Measurements from ENCODE around the gene AP1G2.
"Not testable (repeated sequence)": the region's sequence is repeated elsewhere in the genome, so short reads cannot be mapped to it uniquely, and the experiment has no call there.

Gene AP1G2

DNA sequence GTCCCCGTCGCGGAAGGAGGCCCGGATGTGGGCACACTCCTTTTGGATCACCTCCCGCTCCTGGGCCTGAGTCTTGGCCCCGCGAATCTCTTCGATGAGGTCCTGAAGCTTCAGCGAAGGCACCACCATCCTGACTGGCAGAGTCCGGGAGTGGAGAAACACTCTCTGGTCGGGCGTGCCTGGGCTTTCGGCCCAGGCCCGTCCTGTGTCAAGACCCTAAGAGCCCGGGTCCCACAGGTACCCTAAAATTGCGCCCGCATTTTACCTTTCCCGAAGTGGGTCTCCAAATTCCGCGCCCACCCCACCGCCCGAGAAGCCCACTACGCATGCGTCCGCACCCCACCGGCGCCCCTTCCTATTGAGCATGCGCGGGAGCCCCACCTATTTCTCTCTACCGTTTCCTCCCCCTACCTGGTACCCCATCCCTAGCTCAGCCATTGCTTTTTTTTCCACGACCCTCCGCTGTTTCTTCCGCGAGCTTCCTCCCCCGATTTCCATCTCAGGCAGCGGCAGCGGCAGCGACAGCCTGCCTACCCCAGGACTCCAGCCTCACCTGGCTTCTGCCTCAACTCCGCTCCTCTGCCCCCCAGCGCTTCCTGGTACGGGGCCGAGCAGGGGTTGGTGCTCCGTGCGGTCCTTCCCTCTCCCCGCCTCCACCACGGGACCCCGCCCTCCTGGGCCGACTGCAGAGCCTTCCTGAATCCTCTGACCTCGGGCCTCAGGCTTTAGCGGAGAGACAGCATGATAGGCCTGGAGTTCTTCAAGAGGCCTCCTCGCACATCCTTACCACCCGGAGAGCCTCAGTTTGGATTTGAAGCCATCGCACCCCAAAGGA, at the start of gene AP1G2:
AP1G2 (minus strand) TSS at position 606 of the 835 bp plus-strand sequence; CDS start at position 129, 477 bp downstream.
- no peak for FAIRE-seq

DNA sequence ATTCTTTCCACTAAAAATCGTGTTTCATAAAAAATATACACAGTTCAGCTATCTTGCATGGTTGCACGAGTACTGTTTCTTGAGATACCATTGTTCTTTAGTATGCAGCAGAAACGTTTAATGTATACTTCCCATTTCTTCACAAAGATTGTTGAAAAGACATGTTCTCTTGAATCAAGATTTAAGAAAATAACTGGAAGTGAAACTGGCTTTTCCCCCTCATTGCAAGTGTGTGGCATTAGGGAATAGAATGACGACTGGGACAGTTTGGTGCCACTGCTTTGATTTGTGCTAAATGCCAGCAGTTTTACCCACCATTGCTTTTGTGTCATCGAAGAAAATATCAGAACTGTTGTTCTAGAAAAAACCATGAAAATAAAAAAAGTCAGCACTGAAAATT, 48.3 kb upstream of the AP1G2 start:
- no peak for FAIRE-seq

DNA sequence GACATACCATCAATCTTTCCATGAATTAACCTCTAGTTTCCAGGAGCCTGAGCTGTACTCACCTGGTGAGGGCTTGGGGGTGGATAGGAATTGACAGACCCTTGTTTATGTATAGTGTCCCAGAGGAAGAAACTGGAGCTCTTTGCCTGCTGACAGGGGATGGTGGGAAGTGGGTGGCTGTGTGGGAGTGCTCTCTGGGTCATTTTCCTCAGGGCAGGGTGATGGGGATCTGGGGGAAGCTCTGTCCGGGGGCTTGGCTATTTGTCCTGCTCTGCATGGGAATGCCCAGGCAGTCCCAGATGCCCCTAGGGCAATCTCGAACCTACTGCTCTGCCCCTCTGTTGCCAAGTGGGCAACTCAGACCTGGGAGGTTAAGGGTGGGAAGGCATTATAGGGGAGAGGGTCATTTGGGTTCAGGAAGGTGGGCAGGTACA, 46.8 kb upstream of the AP1G2 start:
- no peak for FAIRE-seq

GRCh38 chr14:23613242-23614070, 45.9 kb upstream of the AP1G2 start:
- no peak for FAIRE-seq

- no peak for FAIRE-seq
These were observed 45.2 kb upstream of the AP1G2 start for GRCh38 chr14:23612802-23613201.

GRCh38 chr14:23612354-23612732, 44.8 kb upstream of the AP1G2 start:
- FAIRE-seq = no peak

DNA sequence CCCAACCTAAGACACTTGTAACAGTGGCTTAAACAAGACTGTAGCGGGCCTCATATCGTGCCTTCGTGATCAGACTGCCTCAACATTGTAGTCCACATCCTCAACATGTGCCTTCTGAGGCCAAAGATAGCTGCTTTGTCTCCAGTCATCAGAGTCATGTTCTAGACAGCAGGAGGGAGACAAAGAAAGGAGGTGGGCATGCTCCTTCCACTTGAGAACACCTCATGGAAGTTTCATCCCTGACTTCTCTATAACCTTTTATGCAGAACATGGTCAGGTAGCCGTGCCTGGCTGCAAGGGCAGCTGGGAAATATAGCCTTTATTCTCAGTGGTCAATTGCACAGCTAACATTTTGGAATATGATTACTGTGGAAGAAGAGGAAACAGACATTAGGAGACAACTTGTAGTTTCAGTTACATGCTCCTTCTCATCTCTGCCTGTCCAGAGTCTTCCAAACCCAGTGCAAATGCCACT, 43.3 kb upstream of the AP1G2 start:
- no peak for FAIRE-seq

DNA sequence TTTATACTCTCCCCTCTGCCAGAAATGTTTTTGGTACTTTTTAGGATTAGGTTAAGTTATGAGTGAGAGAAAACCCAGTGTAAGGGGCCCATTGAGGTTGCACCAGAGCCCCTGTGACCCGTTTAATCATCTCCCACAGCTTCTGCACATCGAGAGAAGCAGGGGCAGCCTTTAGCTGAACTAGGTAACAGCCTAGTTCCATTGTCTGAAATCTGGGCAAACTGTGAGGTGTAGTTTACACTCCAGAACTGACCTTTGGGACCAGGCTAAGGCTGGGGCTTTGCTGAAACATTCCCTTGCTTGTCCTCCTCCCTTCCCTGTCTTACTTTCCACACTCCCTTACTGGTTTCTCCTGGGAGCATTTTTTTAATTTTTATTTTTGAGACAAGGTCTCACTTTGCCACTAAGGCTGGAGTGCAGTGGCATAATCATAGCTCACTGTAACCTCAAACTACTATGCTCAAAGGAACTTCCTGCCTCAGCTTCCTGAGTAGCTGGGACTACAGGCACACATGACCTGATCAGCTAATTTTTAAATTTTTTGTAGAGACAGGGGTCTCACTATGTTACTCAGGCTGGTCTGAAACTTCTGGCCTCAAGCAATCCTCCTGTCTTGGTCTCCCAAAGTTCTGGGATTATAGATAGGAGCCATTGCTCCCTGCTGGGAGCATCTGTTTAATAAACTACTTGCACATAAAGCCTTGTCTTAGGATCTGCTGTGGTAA, 42.7 kb upstream of the AP1G2 start:
- no peak for FAIRE-seq

- not testable (repeated sequence) for FAIRE-seq
These were observed 42.0 kb upstream of the AP1G2 start for GRCh38 chr14:23609411-23610089.

DNA sequence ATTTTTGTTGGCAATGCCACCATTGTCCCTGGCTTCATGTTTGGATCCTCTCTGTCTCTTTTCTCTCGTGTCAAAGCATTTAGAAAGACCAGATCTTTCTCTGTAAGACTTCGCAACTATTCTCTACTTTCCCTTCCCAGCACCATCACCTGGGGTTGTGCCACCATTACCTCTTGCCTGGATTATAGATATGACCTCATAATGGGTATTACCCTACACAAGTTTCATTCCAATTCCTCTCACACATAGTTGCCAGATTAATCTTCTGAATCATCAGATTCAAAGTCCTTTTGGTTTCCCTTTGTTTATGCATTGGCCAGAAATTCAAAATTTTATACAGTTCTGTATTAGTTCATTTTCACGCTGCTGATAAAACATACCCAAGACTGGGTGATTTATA, 41.4 kb upstream of the AP1G2 start:
- no peak for FAIRE-seq

GRCh38 chr14:23608454-23608853, 40.9 kb upstream of the AP1G2 start:
- FAIRE-seq = no peak

- FAIRE-seq = no peak
These were observed 38.5 kb upstream of the AP1G2 start for GRCh38 chr14:23605931-23606585.

DNA sequence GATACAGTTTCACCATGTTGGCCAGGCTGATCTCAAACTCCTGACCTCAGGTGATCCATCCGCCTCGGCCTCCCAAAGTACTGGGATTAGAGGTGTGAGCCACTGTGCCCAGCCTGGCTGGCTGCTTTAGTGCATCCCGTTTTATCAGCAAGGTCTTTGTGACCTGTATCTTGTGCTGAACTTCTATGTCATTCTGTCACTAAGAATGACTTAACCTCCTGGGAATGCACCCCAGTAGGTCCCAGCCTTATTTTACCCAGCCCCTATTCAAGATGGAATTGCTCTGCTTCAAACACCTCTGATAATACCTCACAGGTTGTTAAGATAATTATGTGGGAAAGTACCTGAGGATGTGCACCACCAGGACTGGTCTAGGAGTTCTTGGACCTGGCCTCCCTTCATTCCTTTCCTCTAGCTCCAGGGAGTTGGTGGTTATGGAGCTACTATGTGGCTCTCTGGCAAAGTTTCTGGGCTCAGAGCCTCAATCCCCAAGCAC, 37.1 kb upstream of the AP1G2 start:
- no peak for FAIRE-seq

GRCh38 chr14:23604148-23604547, 36.6 kb upstream of the AP1G2 start:
- no peak for FAIRE-seq

GRCh38 chr14:23603103-23603502, 35.5 kb upstream of the AP1G2 start:
- no peak for FAIRE-seq

GRCh38 chr14:23602181-23603095, 34.8 kb upstream of the AP1G2 start:
- FAIRE-seq = no peak

DNA sequence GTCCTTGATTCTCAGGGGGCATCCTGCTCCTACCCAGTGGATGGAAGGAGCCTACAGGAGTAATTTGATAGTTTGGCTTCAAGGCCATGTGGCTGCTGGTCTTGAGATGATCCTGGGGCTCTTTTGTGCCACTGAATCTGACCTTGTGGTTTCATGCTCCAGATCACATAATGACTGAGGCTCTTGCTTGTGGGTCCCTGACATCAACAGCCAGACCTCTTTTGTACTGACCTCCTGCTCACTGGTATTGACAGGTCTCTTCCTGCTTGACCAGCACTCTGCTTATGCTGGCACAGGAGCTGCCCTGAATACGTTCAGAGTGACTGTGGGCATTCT, 34.2 kb upstream of the AP1G2 start:
- FAIRE-seq = no peak

DNA sequence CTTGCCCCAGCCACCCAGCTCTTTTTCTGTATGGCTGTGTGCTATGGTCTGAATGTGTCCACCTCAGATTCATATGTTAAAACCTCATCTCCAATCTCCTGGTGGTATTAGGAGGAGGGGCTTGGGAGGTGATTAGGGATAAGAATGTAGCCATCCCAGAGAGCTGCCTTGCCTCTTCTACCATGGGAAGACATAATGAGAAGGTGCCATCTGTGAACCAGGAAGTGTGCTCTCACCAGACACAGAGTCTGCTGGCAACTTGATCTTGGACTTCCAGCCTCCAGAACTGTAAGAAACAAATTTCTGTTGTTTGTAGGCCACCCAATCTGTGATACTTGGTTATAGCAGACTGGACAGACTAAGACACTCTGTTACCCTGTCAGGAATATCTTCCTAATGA, 33.8 kb upstream of the AP1G2 start:
- no peak for FAIRE-seq

DNA sequence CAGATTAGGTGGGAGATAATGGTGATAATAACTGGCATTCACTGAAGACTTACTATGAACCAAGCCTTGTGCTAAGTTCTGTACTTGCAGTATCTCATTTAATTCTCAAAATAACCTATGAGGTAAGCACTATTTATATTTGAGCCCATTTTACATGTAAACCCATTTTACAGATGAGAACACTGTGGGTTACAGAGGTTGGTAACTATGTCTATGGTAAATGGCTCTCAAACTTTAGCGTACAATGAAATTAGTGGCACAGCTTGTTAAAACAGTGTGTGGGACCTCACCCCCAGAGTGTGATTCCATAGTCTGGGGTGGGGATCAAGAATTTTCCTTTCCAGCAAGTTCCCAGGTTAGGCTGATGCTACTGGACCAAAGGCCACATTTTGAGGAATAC, 33.2 kb upstream of the AP1G2 start:
- FAIRE-seq = no peak

GRCh38 chr14:23600322-23600707, 32.7 kb upstream of the AP1G2 start:
- FAIRE-seq = no peak

DNA sequence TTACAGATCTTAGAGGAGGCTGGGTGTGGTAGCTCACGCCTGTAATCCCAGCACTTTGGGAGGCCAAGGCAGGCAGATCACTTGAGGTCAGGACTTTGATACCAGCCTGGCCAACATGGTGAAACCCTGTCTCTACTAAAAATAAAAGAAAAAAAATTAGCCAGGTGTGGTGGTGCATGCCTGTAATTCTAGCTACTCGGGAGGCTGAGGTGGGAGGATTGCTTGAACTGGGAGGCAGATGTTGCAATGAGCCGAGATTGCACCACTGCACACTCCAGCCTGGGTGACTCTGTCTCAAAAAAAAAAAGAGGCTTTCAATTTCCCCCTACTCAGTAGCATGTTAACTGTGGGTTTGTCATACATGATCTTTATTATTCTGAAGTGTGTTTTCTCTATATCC, 26.6 kb upstream of the AP1G2 start:
- FAIRE-seq = not testable (repeated sequence)
